GM12878 (cell line): ENCODE measurements around the gene ZNF679. TPM values are rescaled to one million over a fixed set of nuclear protein-coding genes. Genes with fewer than 3 reads are reported as not detected.

ENCODE experiments used
- ATAC-seq: fragments of 200-7000 bp; cut with Tn5 transposase; 3 replicates; pipeline ENCODE4 v1.9.1; 2020; ENCODE audit warnings: mild to moderate bottlenecking, moderate library complexity
- BruUV-seq: library from RNA; stranded (reverse); fragments of 400-500 nt; replicated peaks from 2 replicates; lab custom pipeline; 2021; lab: Mats Ljungman, UMichigan
- CTCF ChIA-PET: fragments of 300-600 bp; sonication (Branson Sonifier 250); formaldehyde crosslinking; extraction: SDS; loops from one replicate; lab custom pipeline; 2021; ENCODE audit warnings: inconsistent platforms; lab: Yijun Ruan, JAX
- POLR2A ChIA-PET: fragments of 350-600 bp; formaldehyde crosslinking; extraction: SDS; loops from one replicate; lab custom pipeline; 2021; ENCODE audit warnings: inconsistent platforms; lab: Charles Lee
- RAD21 ChIA-PET: fragments of 300-600 bp; sonication (Branson Sonifier 250); formaldehyde crosslinking; loops from one replicate; lab custom pipeline; 2023; ENCODE audit warnings: antibody characterized with exemption; ENCODE audit not compliant: unreplicated experiment; lab: Charles Lee
- SMC1A ChIA-PET: fragments of 300-600 bp; sonication (Branson Sonifier 250); formaldehyde crosslinking; loops from one replicate; lab custom pipeline; 2023; ENCODE audit not compliant: unreplicated experiment, uncharacterized antibody; lab: Charles Lee
- DNase-seq: peaks from one replicate; pipeline ENCODE4 v3.0.0-alpha.2; 2011; ENCODE audit warnings: low read depth, low spot score
- FAIRE-seq: peaks from 3 replicates; lab custom pipeline; 2011; peaks lifted over from hg19 to GRCh38; lab: Jason Lieb, UNC
- H2AFZ ChIP-seq: 2 replicates; pipeline ENCODE4 v1.6.0; 2011; ENCODE audit warnings: low read depth, low read length, control low read depth; ENCODE audit not compliant: control insufficient read depth
- H3K27ac ChIP-seq: 2 replicates; pipeline ENCODE4 v1.5.1; 2011; ENCODE audit warnings: control low read depth; ENCODE audit not compliant: control insufficient read depth, insufficient read depth
- H3K27me3 ChIP-seq, 2 experiments: replicated peaks in 1 of 2; 2 replicates each; pipeline versions ENCODE4 v1.6.0 to v1.6.1; 2011; ENCODE audit warnings: low read length in 1 of 2; ENCODE audit not compliant: control insufficient read depth in 2 of 2, insufficient read depth in 2 of 2
- H3K36me3 ChIP-seq, 2 experiments: 2 replicates each; pipeline ENCODE4 v1.5.1; 2011; ENCODE audit warnings: low read length in 1 of 2; ENCODE audit not compliant: control insufficient read depth in 2 of 2, insufficient read depth in 2 of 2
- H3K4me1 ChIP-seq: 2 replicates; pipeline ENCODE4 v1.6.1; 2011; ENCODE audit warnings: mild to moderate bottlenecking, low read length, moderate library complexity, mixed read lengths; ENCODE audit not compliant: control insufficient read depth, insufficient read depth
- H3K4me2 ChIP-seq: 2 replicates; pipeline ENCODE4 v1.6.0; 2011; ENCODE audit warnings: control low read depth; ENCODE audit not compliant: control insufficient read depth, insufficient read depth
- H3K4me3 ChIP-seq: fragments of 200-600 bp; sonication (generic); 2 replicates; pipeline ENCODE4 v1.5.1; 2016
- H3K79me2 ChIP-seq: 2 replicates; pipeline ENCODE4 v1.6.0; 2011; ENCODE audit warnings: low read length; ENCODE audit not compliant: control insufficient read depth, insufficient read depth
- H3K9ac ChIP-seq: 2 replicates; pipeline ENCODE4 v1.8.0; 2011; ENCODE audit warnings: low read length, control low read depth, mixed read lengths; ENCODE audit not compliant: control insufficient read depth, insufficient read depth
- H3K9me3 ChIP-seq: replicated peaks from 3 replicates; pipeline ENCODE4 v1.5.1; 2011; ENCODE audit warnings: mild to moderate bottlenecking, low read length; ENCODE audit not compliant: control insufficient read depth, insufficient read depth
- H4K20me1 ChIP-seq: 2 replicates; pipeline ENCODE4 v1.6.0; 2011; ENCODE audit not compliant: control insufficient read depth, insufficient read depth
- HDAC2 ChIP-seq: fragments of 200-600 bp; sonication (generic); IDR thresholded peaks from 2 replicates; pipeline ENCODE4 v1.6.1; 2017
- JUND ChIP-seq: IDR thresholded peaks from 2 replicates; pipeline ENCODE4 v1.6.1; 2012; ENCODE audit warnings: low read depth, mild to moderate bottlenecking, low read length, improper control_type of control experiment, moderate library complexity
- LARP7 ChIP-seq: fragments of 450-650 bp; IDR thresholded peaks from 2 replicates; pipeline ENCODE4 v1.6.1; 2017; ENCODE audit warnings: mild to moderate bottlenecking
- MEF2B ChIP-seq: fragments of 450-650 bp; IDR thresholded peaks from 2 replicates; pipeline ENCODE4 v1.6.1; 2018; ENCODE audit warnings: mild to moderate bottlenecking, moderate library complexity; ENCODE audit not compliant: partially characterized antibody, poor library complexity, severe bottlenecking
- RB1 ChIP-seq: fragments of 450-650 bp; formaldehyde crosslinking; IDR thresholded peaks from 2 replicates; pipeline ENCODE4 v1.6.1; 2017; ENCODE audit warnings: mild to moderate bottlenecking, borderline replicate concordance
- RELA ChIP-seq: fragments of 450-650 bp; IDR thresholded peaks from 2 replicates; pipeline ENCODE4 v1.8.0; 2014; ENCODE audit warnings: borderline replicate concordance; ENCODE audit not compliant: partially characterized antibody
- WGBS: methylation state at CpG from one replicate; pipeline ENCODE4 v1.1.6; 2016; ENCODE audit warnings: low lambda C conversion rate; ENCODE audit not compliant: insufficient replicate concordance, insufficient coverage; ENCODE audit errors: missing lambda C conversion rate; 5-methylcytosine and 5-hydroxymethylcytosine counted together
- in situ Hi-C: fragments of 300-500 bp; cut with MboI; formaldehyde crosslinking; loops from 9 replicates; pipeline ENCODE4 v1.14.3; 2018; ENCODE audit warnings: mixed read lengths
- intact Hi-C: fragments of 100-400 bp; cut with micrococcal nuclease; formaldehyde crosslinking; loops from one replicate; pipeline ENCODE4 v1.14.2; 2022; ENCODE audit not compliant: unreplicated experiment
- polyA plus RNA-seq, 11 experiments: library from polyadenylated mRNA; depleted of rRNA in 4 of 11; unstranded in 6 of 11; stranded (reverse) in 5 of 11; fragments of >200 nt; fragmentation: Nextera tagmentation in 4 of 11; fragmentation: Illumina TruSeq in 1 of 11; extraction: Ambion mirVana in 4 of 11; extraction: Trizol in 1 of 11; gene quantifications; 1 replicate in 1 of 11; 2 replicates in 10 of 11; pipeline versions ENCODE4 v1.2.1 to v1.2.3, GENCODE V29; 2011 to 2016; ENCODE audit warnings: inconsistent platforms in 2 of 11, missing spikeins in 2 of 11, low read depth in 1 of 11
- total RNA-seq, 4 experiments: library from RNA; depleted of rRNA in 3 of 4; stranded (reverse); fragments of >200 nt in 3 of 4; fragmentation: Illumina TruSeq in 1 of 4; extraction: Trizol in 1 of 4; gene quantifications; 2 replicates each; pipeline versions ENCODE4 v1.2.1 to v1.2.3, GENCODE V29; 2013 to 2021
- TF ChIP-seq, protein P1 (sequence below): fragments of 450-650 bp; IDR thresholded peaks from 2 replicates; pipeline ENCODE4 v1.6.1; 2018; ENCODE audit warnings: mild to moderate bottlenecking, low read depth, moderate library complexity; ENCODE audit not compliant: partially characterized antibody
- TF ChIP-seq, protein P2 (sequence below): IDR thresholded peaks from 2 replicates; pipeline ENCODE4 v1.6.1; 2012; ENCODE audit warnings: mild to moderate bottlenecking, low read depth, low read length

ZNF679 gene
- total and polyA plus RNA-seq, 10 of the 15 experiments (the other 5 are each of a cell fraction or from before 2014, with no cell fraction given): not detected

DNA sequence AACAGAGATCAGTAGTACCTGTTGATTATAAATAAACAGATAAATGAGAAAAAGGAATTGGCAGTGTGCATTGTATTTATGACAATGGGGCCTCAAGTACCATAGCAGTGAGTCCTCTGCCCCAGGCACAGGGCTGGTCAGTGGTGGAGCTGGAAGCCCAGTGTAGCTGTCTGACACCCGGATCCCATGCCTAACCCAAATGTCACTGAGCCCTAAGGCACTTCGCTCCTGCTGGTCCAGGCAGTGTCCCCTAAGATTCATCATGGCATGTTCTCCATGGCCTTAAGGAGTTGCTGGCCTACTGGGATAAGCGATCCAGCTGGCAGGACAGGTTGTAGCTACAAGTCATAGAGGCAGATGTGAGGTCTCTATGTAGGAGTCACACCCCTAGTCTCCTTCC, 82.2 kb downstream of the ZNF679 start (continued):
- TF ChIP-seq, protein P1, sequence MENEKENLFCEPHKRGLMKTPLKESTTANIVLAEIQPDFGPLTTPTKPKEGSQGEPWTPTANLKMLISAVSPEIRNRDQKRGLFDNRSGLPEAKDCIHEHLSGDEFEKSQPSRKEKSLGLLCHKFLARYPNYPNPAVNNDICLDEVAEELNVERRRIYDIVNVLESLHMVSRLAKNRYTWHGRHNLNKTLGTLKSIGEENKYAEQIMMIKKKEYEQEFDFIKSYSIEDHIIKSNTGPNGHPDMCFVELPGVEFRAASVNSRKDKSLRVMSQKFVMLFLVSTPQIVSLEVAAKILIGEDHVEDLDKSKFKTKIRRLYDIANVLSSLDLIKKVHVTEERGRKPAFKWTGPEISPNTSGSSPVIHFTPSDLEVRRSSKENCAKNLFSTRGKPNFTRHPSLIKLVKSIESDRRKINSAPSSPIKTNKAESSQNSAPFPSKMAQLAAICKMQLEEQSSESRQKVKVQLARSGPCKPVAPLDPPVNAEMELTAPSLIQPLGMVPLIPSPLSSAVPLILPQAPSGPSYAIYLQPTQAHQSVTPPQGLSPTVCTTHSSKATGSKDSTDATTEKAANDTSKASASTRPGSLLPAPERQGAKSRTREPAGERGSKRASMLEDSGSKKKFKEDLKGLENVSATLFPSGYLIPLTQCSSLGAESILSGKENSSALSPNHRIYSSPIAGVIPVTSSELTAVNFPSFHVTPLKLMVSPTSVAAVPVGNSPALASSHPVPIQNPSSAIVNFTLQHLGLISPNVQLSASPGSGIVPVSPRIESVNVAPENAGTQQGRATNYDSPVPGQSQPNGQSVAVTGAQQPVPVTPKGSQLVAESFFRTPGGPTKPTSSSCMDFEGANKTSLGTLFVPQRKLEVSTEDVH: no peak
- TF ChIP-seq, protein P2, sequence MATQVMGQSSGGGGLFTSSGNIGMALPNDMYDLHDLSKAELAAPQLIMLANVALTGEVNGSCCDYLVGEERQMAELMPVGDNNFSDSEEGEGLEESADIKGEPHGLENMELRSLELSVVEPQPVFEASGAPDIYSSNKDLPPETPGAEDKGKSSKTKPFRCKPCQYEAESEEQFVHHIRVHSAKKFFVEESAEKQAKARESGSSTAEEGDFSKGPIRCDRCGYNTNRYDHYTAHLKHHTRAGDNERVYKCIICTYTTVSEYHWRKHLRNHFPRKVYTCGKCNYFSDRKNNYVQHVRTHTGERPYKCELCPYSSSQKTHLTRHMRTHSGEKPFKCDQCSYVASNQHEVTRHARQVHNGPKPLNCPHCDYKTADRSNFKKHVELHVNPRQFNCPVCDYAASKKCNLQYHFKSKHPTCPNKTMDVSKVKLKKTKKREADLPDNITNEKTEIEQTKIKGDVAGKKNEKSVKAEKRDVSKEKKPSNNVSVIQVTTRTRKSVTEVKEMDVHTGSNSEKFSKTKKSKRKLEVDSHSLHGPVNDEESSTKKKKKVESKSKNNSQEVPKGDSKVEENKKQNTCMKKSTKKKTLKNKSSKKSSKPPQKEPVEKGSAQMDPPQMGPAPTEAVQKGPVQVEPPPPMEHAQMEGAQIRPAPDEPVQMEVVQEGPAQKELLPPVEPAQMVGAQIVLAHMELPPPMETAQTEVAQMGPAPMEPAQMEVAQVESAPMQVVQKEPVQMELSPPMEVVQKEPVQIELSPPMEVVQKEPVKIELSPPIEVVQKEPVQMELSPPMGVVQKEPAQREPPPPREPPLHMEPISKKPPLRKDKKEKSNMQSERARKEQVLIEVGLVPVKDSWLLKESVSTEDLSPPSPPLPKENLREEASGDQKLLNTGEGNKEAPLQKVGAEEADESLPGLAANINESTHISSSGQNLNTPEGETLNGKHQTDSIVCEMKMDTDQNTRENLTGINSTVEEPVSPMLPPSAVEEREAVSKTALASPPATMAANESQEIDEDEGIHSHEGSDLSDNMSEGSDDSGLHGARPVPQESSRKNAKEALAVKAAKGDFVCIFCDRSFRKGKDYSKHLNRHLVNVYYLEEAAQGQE: no peak
- no peak for TF ChIP-seq HDAC2

DNA sequence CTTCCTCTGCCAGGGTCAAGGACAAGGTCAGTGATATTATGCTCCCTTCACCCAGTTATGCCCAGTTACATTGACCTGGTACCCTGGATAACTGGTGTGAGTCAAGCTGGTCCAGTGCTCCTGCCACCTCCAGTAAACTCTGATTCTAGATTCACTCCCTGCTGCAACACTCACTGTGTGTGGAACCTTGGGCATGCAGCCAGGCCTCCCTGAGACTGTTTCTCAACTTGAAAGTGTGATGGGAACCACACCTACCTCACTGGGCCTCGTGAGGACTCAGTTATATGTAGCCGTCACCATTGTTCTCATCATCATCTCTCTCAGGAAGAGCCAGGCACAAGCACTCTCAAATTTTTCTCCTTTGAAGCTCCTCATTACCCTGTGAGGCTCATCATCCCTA, 84.6 kb downstream of the ZNF679 start:
- H3K4me2 ChIP-seq: no peak overlapping the region
- intact Hi-C loops (loop anchor here (5.0 to 10.0 kb wide), 2 partner anchors 589 to 1072 kb away; partner anchors contain the start of gene ZNF273), in situ Hi-C loops (loop anchor here (10.0 kb wide), 2 partner anchors 592 to 1062 kb away; partner anchors contain the start of genes ZNF273 and ZNF92)
- no peak overlapping the region for H2AFZ ChIP-seq
- H3K27me3 ChIP-seq: no peaks in the 10 kb centered on the region
- RAD21 ChIA-PET: no interaction called here
- TF ChIP-seq RELA: no peak
- TF ChIP-seq MEF2B: no peak
- TF ChIP-seq LARP7: no peak
- no peak for TF ChIP-seq RB1
- TF ChIP-seq JUND: no peak
- SMC1A ChIA-PET: no interaction called here
- H3K9ac ChIP-seq: no peak overlapping the region
- ATAC-seq (no peak), FAIRE-seq (no peak), DNase-seq (no peak)
- 100% methylated on average over 2 of the region's 2 CpGs for WGBS
- no peaks in the 10 kb centered on the region; the same call in 1 of the 2 replicates for H3K4me1 ChIP-seq
- H3K79me2 ChIP-seq: peaks cover 30% of the 10 kb centered on the region
- H3K4me3 ChIP-seq: no peak overlapping the region
- no peaks in the 10 kb centered on the region for H4K20me1 ChIP-seq
- peaks cover 0 to 3% of the 10 kb centered on the region in 2 experiments; a peak in 1 of 4 replicates for H3K36me3 ChIP-seq
- no peak overlapping the region for H3K27ac ChIP-seq
- CTCF ChIA-PET: no interaction called here
- H3K9me3 ChIP-seq: no peaks in the 10 kb centered on the region; the same call in 1 of the 3 replicates
- POLR2A ChIA-PET: interaction anchor here (0.5 kb wide), 1 partner anchor 1815 kb away, joined by 3 read pairs; no protein-coding TSS in a partner anchor
- BruUV-seq: no TSS peak
